Muscle of leg (tissue), 11 donors: ENCODE measurements around the gene CNNM2. TPM values are rescaled to one million over a fixed set of nuclear protein-coding genes. Genes with fewer than 3 reads are reported as not detected.
"Not testable (repeated sequence)": the region's sequence is repeated elsewhere in the genome, so short reads cannot be mapped to it uniquely, and the experiment has no call there.

Experiments
- DNase-seq: peaks from one replicate; pipeline ENCODE4 v3.0.0; 2013
- H3K27ac ChIP-seq: one replicate; pipeline ENCODE4 v1.5.1; 2013; ENCODE audit warnings: mild to moderate bottlenecking, low read length, control low read depth
- H3K27me3 ChIP-seq: one replicate; pipeline ENCODE4 v1.6.1; 2013; ENCODE audit warnings: low read length; ENCODE audit not compliant: control insufficient read depth, insufficient read depth
- H3K36me3 ChIP-seq: one replicate; pipeline ENCODE4 v1.6.1; 2013; ENCODE audit warnings: low read length; ENCODE audit not compliant: control insufficient read depth, insufficient read depth
- H3K4me1 ChIP-seq: one replicate; pipeline ENCODE4 v1.6.1; 2013; ENCODE audit warnings: low read length; ENCODE audit not compliant: control insufficient read depth, insufficient read depth
- H3K4me3 ChIP-seq: one replicate; pipeline ENCODE4 v1.5.1; 2013; ENCODE audit warnings: low read length, control low read depth
- H3K9me3 ChIP-seq: replicated peaks from 2 replicates; pipeline ENCODE4 v1.6.1; 2013; ENCODE audit warnings: low read depth, low read length; ENCODE audit not compliant: control insufficient read depth
- WGBS: methylation state at CpG from one replicate; pipeline ENCODE4 v1.1.5; 2013; ENCODE audit warnings: missing lambda C conversion rate; ENCODE audit not compliant: insufficient coverage; 5-methylcytosine and 5-hydroxymethylcytosine counted together
- polyA plus RNA-seq, 8 donors: library from polyadenylated mRNA; unstranded; fragments of 120-200 nt; gene quantifications; one replicate each; pipeline versions ENCODE4 v1.2.1 to v1.2.3, GENCODE V29; 2013; ENCODE audit warnings: inconsistent platforms in 1 of 8, low replicate concordance in 1 of 8; ENCODE audit not compliant: insufficient read length in 8 of 8, insufficient read depth in 1 of 8
- total RNA-seq: library from RNA; stranded (reverse); fragments of 120-200 nt; gene quantifications from one replicate; pipeline ENCODE4 v1.2.4, GENCODE V29; 2013

Gene CNNM2
- total and polyA plus RNA-seq, 9 donors, result 2.0 to 4.2 (median 3.5) TPM

- H3K36me3 ChIP-seq, result no peaks in the 10 kb centered on the region
- no peak overlapping the region for H3K27ac ChIP-seq
- no peak overlapping the region for H3K4me3 ChIP-seq
- H3K9me3 ChIP-seq, result no peaks in the 10 kb centered on the region
- 69% methylated on average over 2 of the region's 8 CpGs for WGBS
- H3K27me3 ChIP-seq, result no peaks in the 10 kb centered on the region
- H3K4me1 ChIP-seq, result no peaks in the 10 kb centered on the region
- DNase-seq, result no peak
Measured at GRCh38 chr10:102988404-102989314, 70.6 kb downstream of the CNNM2 start.

- H3K27me3 ChIP-seq, result no peaks in the 10 kb centered on the region
- DNase-seq, result no peak
- WGBS, result 94% methylated on average over 2 of the region's 5 CpGs
Measured at GRCh38 chr10:102994531-102995295, 76.6 kb downstream of the CNNM2 start.

GRCh38 chr10:102996876-102997275 lies 78.8 kb downstream of the CNNM2 start:
- DNase-seq, result no peak
- Histone ChIP-seq H3K36me3 (no peaks in the 10 kb centered on the region), H3K9me3 (no peaks in the 10 kb centered on the region), H3K27me3 (no peaks in the 10 kb centered on the region), H3K4me1 (no peaks in the 10 kb centered on the region), H3K4me3 (no peak overlapping the region), H3K27ac (no peak overlapping the region)

More at GRCh38 chr10:102994531-102995295, 76.6 kb downstream of the CNNM2 start:
- Histone ChIP-seq H3K4me3 (no peak overlapping the region), H3K36me3 (no peaks in the 10 kb centered on the region), H3K27ac (no peak overlapping the region), H3K9me3 (no peaks in the 10 kb centered on the region), H3K4me1 (no peaks in the 10 kb centered on the region)

DNA sequence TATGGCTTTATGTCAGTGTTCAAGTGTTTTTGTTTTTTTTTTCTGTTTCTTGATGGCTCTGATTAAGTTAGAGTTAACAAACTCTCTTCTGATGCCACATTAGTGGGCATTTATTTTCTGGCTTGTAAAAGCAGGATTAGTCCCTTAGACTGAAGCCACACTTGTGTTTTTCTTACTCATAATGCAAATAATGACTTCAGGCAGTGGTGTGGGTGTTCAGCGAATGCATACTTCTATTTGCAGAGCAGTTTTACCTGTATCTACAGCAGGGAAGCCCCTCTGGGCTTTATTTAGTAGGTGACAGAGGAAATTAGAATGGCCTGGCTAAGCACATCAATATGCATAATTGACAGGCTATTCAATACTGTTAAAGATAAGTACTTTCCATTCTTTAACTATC lies 79.9 kb downstream of the CNNM2 start:
- no CpG with 5 or more reads among the region's 1 CpG for WGBS
- no peaks in the 10 kb centered on the region for H3K9me3 ChIP-seq

GRCh38 chr10:102998399-102998907 lies 80.4 kb downstream of the CNNM2 start:
- Histone ChIP-seq H3K9me3 (no peaks in the 10 kb centered on the region), H3K27ac (no peak overlapping the region), H3K27me3 (no peaks in the 10 kb centered on the region), H3K4me1 (no peaks in the 10 kb centered on the region), H3K4me3 (no peak overlapping the region), H3K36me3 (no peaks in the 10 kb centered on the region)
- no peak for DNase-seq
- WGBS, result no CpG with 5 or more reads among the region's 7 CpGs

More for the DNA sequence above, 79.9 kb downstream of the CNNM2 start:
- no peaks in the 10 kb centered on the region for H3K36me3 ChIP-seq
- DNase-seq, result no peak
- no peak overlapping the region for H3K27ac ChIP-seq
- no peaks in the 10 kb centered on the region for H3K4me1 ChIP-seq
- H3K27me3 ChIP-seq, result no peaks in the 10 kb centered on the region
- no peak overlapping the region for H3K4me3 ChIP-seq

DNA sequence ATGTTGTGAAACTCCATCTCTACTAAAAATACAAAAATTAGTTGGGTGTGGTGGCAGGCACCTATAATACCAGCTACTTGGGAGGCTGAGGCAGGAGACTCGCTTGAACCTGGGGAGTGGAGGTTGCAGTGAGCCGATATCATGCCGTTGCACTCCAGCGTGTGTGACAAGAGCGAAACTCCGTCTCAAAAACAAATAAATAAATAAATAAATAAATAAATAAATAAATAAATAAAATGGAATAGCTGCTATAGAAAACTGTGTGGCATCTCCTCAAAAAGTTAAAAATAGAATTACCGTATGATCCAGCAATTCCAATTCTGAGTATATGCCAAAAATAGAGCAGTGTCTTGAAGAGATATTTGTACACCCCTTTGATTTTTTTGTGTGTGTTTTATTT lies 82.0 kb downstream of the CNNM2 start:
- not testable (repeated sequence) for H3K36me3 ChIP-seq, H3K4me1 ChIP-seq, DNase-seq, H3K27me3 ChIP-seq, H3K9me3 ChIP-seq, H3K27ac ChIP-seq, H3K4me3 ChIP-seq
- no CpG with 5 or more reads among the region's 7 CpGs for WGBS

DNA sequence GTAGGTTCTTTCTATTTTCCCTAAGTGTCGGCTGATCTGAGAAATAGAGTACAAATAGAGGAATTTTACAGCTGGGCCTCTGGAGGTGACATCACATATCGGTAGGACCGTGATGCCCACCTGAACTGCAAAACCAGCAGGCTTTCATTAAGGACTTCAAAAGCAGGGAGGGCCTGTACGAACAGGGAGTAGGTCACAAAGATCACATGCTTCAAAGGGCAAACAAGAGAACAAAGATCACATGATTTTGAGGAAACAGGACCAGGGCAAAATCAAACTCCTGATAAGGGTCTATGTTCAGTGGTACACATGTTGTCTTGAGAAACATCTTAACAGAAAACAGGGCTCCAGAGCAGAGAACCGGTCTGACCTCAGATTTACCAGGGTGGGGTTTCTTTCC lies 88.9 kb downstream of the CNNM2 start:
- Histone ChIP-seq H3K9me3 (peaks cover 8% of the 10 kb centered on the region), H3K27ac (no peak overlapping the region), H3K4me3 (no peak overlapping the region), H3K27me3 (peaks cover 2% of the 10 kb centered on the region), H3K36me3 (no peaks in the 10 kb centered on the region), H3K4me1 (no peaks in the 10 kb centered on the region)
- 94% methylated on average over 5 of the region's 5 CpGs for WGBS
- DNase-seq, result no peak

- Histone ChIP-seq H3K27me3 (no peaks in the 10 kb centered on the region), H3K4me1 (no peaks in the 10 kb centered on the region), H3K9me3 (no peaks in the 10 kb centered on the region), H3K27ac (no peak overlapping the region), H3K36me3 (no peaks in the 10 kb centered on the region), H3K4me3 (no peak overlapping the region)
- WGBS, result 43% methylated on average over 3 of the region's 5 CpGs
- peak; percentile 56 for DNase-seq
Measured at GRCh38 chr10:103013416-103013815, 95.3 kb downstream of the CNNM2 start.

- no peaks in the 10 kb centered on the region for H3K27me3 ChIP-seq
- no peak overlapping the region for H3K4me3 ChIP-seq
- no peaks in the 10 kb centered on the region for H3K4me1 ChIP-seq
- no CpG with 5 or more reads among the region's 3 CpGs for WGBS
- no peaks in the 10 kb centered on the region for H3K9me3 ChIP-seq
- DNase-seq, result no peak
- H3K27ac ChIP-seq, result no peak overlapping the region
- H3K36me3 ChIP-seq, result no peaks in the 10 kb centered on the region
Measured at GRCh38 chr10:103019425-103019824, 101.3 kb downstream of the CNNM2 start.

DNA sequence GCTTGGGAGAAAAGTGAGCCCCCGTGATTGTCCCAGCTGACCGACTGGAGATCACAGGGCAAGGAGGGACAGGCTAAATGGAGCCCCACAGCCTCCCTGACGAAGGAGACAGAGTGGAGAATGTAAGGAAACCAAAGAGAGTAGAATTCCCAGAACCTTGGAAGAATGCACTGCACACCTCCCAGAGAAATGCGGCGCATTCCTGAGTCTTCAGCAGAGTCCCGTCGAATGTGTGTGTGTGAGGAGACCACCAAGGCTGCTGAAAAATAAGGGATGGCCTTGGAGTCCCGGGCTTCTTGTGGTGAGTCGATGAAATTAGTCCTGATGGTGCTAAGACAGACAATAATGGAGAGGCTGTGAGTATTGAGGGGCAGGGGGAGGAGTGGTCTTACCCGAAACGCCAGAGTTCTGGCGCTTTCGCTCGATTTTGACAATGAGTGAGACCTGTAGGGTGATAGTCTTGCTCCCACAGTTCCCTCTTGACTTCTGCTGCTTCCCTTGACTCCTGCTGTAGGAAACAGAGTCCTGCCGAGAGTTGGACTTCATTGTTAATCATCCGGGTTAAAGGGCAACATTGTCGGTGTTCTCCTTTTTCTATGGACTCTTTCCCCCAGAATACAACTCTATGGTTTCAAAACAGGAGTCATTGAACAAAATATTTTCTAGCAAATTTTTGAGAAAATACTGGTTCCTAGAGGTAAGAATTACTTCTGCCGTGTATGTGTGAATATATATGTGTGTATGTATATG lies 103.2 kb downstream of the CNNM2 start:
- Histone ChIP-seq H3K36me3 (no peaks in the 10 kb centered on the region), H3K27me3 (no peaks in the 10 kb centered on the region), H3K4me1 (no peaks in the 10 kb centered on the region), H3K27ac (no peak overlapping the region), H3K4me3 (no peak overlapping the region), H3K9me3 (no peaks in the 10 kb centered on the region)
- WGBS, result 77% methylated on average over 12 of the region's 18 CpGs
- no peak for DNase-seq
